ENCODE results near the gene ARL8B.

- TF ChIP-seq CHD7 (IDR thresholded peaks at IDR 0.05; ENCODE audit: insufficient replicate concordance, low read length) (no peak), TCF12 (IDR thresholded peaks at IDR 0.05; ENCODE audit: low read depth, low read length) (no peak)
These were observed 41.1 kb upstream of the ARL8B start for GRCh38 chr3:5080779-5081550.

Measured in H1 (cell line).